HL-60 (cell line): ENCODE results near the gene SPEF1.

Experiments used
- DNase-seq, 2 experiments: peaks; one replicate each; pipeline ENCODE4 v3.0.0-alpha.2; 2010 to 2020; ENCODE audit warnings: low read depth in 1 of 2, low spot score in 1 of 2
- H3K27ac ChIP-seq: fragments of 250-450 bp; sonication (Bioruptor Pico); replicated peaks from 2 replicates; pipeline ENCODE4 v1.5.1; 2020; ENCODE audit warnings: mild to moderate bottlenecking, moderate library complexity
- H3K27me3 ChIP-seq: fragments of 250-450 bp; sonication (Bioruptor Pico); 2 replicates; pipeline ENCODE4 v1.5.1; 2021; ENCODE audit warnings: mild to moderate bottlenecking, moderate library complexity; ENCODE audit not compliant: insufficient read depth, poor library complexity, severe bottlenecking
- H3K4me3 ChIP-seq: replicated peaks from 2 replicates; pipeline ENCODE4 v1.5.1; 2011; ENCODE audit warnings: mild to moderate bottlenecking, control low read depth, low read length; ENCODE audit not compliant: insufficient read depth
- GABPA ChIP-seq: IDR thresholded peaks from 2 replicates; pipeline ENCODE4 v1.6.1; 2012; ENCODE audit warnings: low read depth
- POLR2AphosphoS5 ChIP-seq: IDR thresholded peaks from 2 replicates; pipeline ENCODE4 v1.6.1; 2012; ENCODE audit warnings: low read depth
- SPI1 ChIP-seq: IDR thresholded peaks from 2 replicates; pipeline ENCODE4 v1.6.1; 2012; ENCODE audit warnings: low read depth, mild to moderate bottlenecking, borderline replicate concordance
- TF ChIP-seq, protein P1 (sequence below): IDR thresholded peaks from one replicate; pipeline ENCODE4 v1.5.1; 2011; ENCODE audit warnings: low read length, control low read depth, inconsistent platforms; ENCODE audit not compliant: insufficient read depth
- TF ChIP-seq, protein P2 (sequence below): IDR thresholded peaks from 2 replicates; pipeline ENCODE4 v1.6.1; 2012; ENCODE audit warnings: low read depth; ENCODE audit not compliant: insufficient replicate concordance

The SPEF1 gene

DNA sequence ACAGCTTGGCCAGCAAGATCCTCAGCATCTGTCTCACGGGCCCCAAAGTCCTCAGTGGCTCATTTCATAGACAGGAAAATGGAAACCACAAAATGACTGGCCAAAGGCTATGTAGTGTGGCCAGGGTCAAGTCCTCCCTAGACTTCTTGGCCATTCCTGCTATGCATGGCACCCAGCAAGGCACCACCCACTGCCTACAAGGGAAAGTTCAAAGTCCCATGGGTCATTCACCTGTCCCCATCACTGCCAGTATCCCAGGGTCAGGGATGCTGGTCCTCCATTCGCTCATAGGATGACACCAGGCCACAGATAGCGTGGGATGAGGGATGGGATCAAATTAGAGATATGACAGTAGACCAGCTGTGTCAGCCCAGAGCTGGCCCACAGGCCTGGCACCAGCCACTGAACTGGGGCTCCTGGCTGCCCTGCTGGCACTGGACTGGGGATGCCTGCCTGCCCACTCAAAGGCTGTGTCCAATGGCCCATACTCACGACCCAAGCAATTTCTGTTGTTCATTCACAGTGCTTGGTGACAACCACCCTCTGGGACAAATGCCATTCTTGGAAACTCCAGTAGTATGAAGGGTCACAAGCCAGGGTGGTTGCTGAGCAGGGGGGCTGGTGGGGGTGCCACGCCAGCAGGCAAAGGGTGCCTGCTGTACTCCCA lies 25.3 kb downstream of the SPEF1 start:
- no peak overlapping the region for H3K4me3 ChIP-seq
- no peaks in the 10 kb centered on the region for H3K27me3 ChIP-seq
- no peak overlapping the region for H3K27ac ChIP-seq
- TF ChIP-seq GABPA: no peak
- no peak for TF ChIP-seq POLR2AphosphoS5
- TF ChIP-seq, protein P1, sequence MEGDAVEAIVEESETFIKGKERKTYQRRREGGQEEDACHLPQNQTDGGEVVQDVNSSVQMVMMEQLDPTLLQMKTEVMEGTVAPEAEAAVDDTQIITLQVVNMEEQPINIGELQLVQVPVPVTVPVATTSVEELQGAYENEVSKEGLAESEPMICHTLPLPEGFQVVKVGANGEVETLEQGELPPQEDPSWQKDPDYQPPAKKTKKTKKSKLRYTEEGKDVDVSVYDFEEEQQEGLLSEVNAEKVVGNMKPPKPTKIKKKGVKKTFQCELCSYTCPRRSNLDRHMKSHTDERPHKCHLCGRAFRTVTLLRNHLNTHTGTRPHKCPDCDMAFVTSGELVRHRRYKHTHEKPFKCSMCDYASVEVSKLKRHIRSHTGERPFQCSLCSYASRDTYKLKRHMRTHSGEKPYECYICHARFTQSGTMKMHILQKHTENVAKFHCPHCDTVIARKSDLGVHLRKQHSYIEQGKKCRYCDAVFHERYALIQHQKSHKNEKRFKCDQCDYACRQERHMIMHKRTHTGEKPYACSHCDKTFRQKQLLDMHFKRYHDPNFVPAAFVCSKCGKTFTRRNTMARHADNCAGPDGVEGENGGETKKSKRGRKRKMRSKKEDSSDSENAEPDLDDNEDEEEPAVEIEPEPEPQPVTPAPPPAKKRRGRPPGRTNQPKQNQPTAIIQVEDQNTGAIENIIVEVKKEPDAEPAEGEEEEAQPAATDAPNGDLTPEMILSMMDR: no peak
- TF ChIP-seq, protein P2, sequence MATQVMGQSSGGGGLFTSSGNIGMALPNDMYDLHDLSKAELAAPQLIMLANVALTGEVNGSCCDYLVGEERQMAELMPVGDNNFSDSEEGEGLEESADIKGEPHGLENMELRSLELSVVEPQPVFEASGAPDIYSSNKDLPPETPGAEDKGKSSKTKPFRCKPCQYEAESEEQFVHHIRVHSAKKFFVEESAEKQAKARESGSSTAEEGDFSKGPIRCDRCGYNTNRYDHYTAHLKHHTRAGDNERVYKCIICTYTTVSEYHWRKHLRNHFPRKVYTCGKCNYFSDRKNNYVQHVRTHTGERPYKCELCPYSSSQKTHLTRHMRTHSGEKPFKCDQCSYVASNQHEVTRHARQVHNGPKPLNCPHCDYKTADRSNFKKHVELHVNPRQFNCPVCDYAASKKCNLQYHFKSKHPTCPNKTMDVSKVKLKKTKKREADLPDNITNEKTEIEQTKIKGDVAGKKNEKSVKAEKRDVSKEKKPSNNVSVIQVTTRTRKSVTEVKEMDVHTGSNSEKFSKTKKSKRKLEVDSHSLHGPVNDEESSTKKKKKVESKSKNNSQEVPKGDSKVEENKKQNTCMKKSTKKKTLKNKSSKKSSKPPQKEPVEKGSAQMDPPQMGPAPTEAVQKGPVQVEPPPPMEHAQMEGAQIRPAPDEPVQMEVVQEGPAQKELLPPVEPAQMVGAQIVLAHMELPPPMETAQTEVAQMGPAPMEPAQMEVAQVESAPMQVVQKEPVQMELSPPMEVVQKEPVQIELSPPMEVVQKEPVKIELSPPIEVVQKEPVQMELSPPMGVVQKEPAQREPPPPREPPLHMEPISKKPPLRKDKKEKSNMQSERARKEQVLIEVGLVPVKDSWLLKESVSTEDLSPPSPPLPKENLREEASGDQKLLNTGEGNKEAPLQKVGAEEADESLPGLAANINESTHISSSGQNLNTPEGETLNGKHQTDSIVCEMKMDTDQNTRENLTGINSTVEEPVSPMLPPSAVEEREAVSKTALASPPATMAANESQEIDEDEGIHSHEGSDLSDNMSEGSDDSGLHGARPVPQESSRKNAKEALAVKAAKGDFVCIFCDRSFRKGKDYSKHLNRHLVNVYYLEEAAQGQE: no peak
- no peak for TF ChIP-seq SPI1
- no peak for DNase-seq

DNA sequence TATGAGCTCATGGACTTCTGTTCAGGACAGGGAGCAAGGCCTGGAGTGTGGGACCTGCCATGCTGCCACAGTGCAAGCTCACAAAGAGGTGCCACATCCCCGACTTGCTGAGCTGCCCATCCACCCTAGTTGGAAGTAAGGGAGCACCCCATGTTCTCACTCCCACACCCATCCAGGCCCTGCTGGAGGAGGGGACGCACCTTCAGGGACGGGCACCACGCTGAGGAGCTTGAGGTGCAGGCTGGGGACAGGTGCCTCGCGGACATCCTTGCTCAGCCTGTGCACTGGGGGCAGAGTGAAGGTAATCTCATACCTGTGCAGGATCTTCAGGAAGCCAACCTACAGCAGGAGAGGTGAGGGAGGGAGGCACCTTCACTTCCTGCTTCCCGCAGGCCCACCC lies 26.0 kb downstream of the SPEF1 start:
- H3K27me3 ChIP-seq: no peaks in the 10 kb centered on the region
- H3K27ac ChIP-seq: no peak overlapping the region
- TF ChIP-seq, protein P1: no peak
- TF ChIP-seq GABPA (no peak), SPI1 (no peak)
- DNase-seq: no peak
- no peak overlapping the region for H3K4me3 ChIP-seq

DNA sequence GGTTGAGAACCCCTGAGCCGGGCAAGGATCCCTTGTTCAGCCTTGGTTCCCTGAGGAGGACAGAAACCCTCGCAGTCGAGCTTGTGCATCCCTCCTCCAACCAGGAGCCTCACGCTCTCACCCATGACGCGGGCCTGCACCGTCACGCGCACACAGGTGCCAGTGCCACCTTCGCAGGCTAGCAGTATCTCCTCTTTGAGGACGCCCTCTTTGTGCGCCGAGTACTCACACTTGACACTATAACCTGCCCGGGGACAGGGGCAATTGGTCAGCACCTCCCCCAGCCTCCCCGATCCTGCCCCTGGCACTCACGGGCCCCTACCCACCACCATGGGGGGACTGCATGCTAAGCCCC lies 27.0 kb downstream of the SPEF1 start:
- Histone ChIP-seq H3K4me3 (no peak overlapping the region), H3K27me3 (no peaks in the 10 kb centered on the region), H3K27ac (no peak overlapping the region)
- no peak for DNase-seq
- no peak for TF ChIP-seq SPI1
- TF ChIP-seq, protein P1: no peak
- TF ChIP-seq GABPA: no peak
- TF ChIP-seq POLR2AphosphoS5: no peak
- TF ChIP-seq, protein P2: no peak
